Natural killer cell treated with Interleukin-12 subunit alpha and Interleukin-12 subunit beta and Interleukin-15 and Interleukin-18, amount 100 ng/mL, for 72 hours (primary cell): ENCODE measurements around the gene STS. TPM values are rescaled to one million over a fixed set of nuclear protein-coding genes. Genes with fewer than 3 reads are reported as not detected.

ENCODE experiments used
- ATAC-seq, 2 donors: fragments of 150-1000 bp; cut with Tn5 transposase in 1 of 2; sonication (Bioruptor Pico), chemical (Tn5 transposase) in 1 of 2; 2 replicates each; pipeline ENCODE4 v1.10.0; 2021
- DNase-seq: peaks from one replicate; pipeline ENCODE4 v3.0.0; 2022; ENCODE audit warnings: low spot score
- H3K27ac Mint-ChIP-seq, 2 donors: 1 replicate in 1 of 2; 2 replicates in 1 of 2; pipeline ENCODE4 v1.8.0; 2022; ENCODE audit warnings: mixed read lengths in 2 of 2, mild to moderate bottlenecking in 1 of 2, moderate library complexity in 1 of 2
- H3K27me3 Mint-ChIP-seq, 2 donors: 1 replicate in 1 of 2; 2 replicates in 1 of 2; pipeline ENCODE4 v1.8.0; 2022; ENCODE audit warnings: mixed read lengths in 2 of 2
- H3K36me3 Mint-ChIP-seq: one replicate; pipeline ENCODE4 v1.8.0; 2022; ENCODE audit warnings: mixed read lengths
- H3K4me1 Mint-ChIP-seq, 2 donors: 1 replicate in 1 of 2; 2 replicates in 1 of 2; pipeline ENCODE4 v1.8.0; 2022; ENCODE audit warnings: low read depth in 2 of 2, mixed read lengths in 2 of 2, mild to moderate bottlenecking in 1 of 2
- H3K4me3 Mint-ChIP-seq: one replicate; pipeline ENCODE4 v1.8.0; 2022; ENCODE audit warnings: mixed read lengths
- H3K9me3 Mint-ChIP-seq: 2 replicates; pipeline ENCODE4 v1.8.0; 2022; ENCODE audit warnings: mixed read lengths
- total RNA-seq, 2 donors: library from RNA; stranded (reverse); gene quantifications; one replicate each; pipeline ENCODE4 v1.2.3, GENCODE V29; 2022

The STS gene
- total RNA-seq, 2 donors from 2014 or later, result 2.4 to 3.1 TPM

DNA sequence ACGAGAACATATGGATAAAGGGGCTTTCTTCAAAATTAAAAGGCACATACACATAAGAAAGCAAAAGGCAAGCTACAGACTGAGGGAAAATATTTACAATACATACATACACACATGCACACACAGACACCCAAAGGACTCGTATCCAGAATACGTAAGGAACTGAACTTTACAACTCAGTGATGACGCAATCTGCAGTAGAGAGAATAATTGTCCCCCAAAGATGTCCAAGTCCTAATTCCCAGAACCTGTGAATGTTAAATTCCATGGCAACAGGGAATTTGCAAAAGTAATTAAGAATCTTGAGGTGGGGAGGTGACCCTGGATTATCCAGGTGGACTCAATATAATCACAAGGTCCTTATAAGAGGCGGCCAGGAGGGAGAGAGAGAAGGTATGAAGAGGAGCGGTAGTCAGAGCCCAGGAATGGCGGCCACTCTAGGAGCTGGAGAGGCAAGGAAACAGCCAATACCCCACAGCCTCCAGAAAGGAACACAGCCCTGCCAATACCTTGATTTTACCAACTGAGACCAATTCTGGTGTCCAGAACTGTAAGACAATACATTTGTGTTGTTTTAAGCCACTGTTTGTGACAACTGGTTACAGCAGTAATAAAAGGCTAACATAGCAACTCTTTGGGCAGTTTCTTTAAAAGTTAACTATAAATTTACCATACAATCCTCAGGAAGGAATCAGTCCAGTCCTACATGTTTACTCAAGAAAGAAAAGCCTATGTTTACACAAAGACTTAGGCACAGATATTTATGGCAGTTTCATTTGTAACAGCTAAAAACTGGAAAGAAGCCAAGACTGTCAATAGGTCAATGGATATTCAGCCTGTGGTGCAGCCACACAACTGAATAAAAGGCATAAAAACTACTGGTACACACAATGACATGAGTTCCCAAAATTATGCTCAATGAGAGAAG is 27.3 kb upstream of the STS start:
- H3K4me1 Mint-ChIP-seq, result peaks cover 0 to 37% of the 10 kb centered on the region in 2 donors
- DNase-seq, result no peak

GRCh38 chrX:7120878-7121219 is 26.7 kb upstream of the STS start:
- no peaks in the 10 kb centered on the region for H3K27me3 Mint-ChIP-seq
- H3K4me3 Mint-ChIP-seq, result no peak overlapping the region
- no peak overlapping the region for H3K27ac Mint-ChIP-seq
- ATAC-seq (no peak), DNase-seq (no peak)
- peaks cover 0 to 34% of the 10 kb centered on the region in 2 donors for H3K4me1 Mint-ChIP-seq
- H3K9me3 Mint-ChIP-seq, result no peaks in the 10 kb centered on the region
- H3K36me3 Mint-ChIP-seq, result peaks cover 8% of the 10 kb centered on the region

More for the DNA sequence above, 27.3 kb upstream of the STS start:
- Mint-ChIP-seq H3K36me3 (peaks cover 8% of the 10 kb centered on the region), H3K4me3 (no peak overlapping the region), H3K27ac (no peak overlapping the region), H3K9me3 (no peaks in the 10 kb centered on the region), H3K27me3 (no peaks in the 10 kb centered on the region)
- ATAC-seq, result no peak

DNA sequence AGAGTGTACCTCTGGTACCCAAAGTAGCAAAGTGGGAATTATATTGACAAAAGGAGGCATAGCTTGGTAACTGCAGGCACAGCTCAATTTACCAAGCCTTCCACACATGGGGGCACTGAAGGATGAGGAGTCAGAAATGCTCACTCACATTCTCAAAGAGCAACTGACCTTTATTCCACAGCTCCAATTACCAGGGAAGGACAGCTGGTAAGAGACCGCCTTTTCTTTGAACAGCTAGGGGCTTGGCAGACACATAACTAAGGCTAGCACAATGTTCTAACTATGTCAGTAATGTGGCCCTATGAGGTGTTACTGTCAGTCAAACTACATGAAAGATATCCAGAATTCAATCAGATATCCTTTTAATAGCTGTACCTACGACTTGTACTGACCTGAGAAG is 20.5 kb upstream of the STS start:
- H3K4me1 Mint-ChIP-seq, result peaks cover 0 to 10% of the 10 kb centered on the region in 2 donors
- H3K4me3 Mint-ChIP-seq, result no peak overlapping the region
- no peaks in the 10 kb centered on the region for H3K9me3 Mint-ChIP-seq

GRCh38 chrX:7131621-7132020 is 15.9 kb upstream of the STS start:
- ATAC-seq, result no peak
- Mint-ChIP-seq H3K27me3 (no peaks in the 10 kb centered on the region), H3K36me3 (no peaks in the 10 kb centered on the region)

More for the DNA sequence above, 20.5 kb upstream of the STS start:
- ATAC-seq (no peak), DNase-seq (no peak)
- Mint-ChIP-seq H3K27ac (no peak overlapping the region), H3K27me3 (no peaks in the 10 kb centered on the region), H3K36me3 (peaks cover 8% of the 10 kb centered on the region)

DNA sequence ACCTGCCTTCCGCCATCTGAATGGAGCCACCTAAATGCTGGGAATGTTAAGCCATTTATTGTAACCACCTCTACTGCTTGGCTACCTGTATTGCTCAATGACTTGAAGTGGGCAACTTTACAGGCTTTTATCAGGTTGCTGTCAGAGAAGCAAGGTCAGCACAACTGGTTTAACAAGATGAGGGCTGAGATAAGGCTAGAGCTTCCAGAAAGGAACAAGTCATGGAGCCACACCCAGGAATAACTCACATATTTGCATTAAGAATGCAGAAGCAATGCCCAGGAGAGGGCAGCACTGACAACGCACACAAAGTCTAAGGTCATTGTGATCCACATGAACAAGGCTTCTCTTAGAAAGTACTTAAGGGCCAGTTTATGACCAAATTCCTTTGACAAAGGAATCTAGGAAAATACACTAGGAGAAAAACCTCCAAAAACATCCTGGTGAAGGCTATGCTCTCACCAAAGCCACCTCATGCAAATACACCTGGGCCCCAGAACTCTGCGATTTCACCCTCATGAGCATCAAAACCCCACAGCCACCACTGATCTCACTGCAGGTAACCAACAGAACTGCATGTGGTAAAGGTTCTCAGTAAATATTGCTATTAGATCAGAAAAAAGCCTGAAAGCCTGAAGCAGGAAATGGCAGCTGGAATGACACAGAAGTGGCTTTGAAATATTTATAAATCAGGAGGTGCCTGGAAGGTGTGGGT is 15.0 kb upstream of the STS start:
- Mint-ChIP-seq H3K27me3 (no peaks in the 10 kb centered on the region), H3K9me3 (no peaks in the 10 kb centered on the region), H3K4me1 (peaks cover 14 to 27% of the 10 kb centered on the region in 2 donors), H3K27ac (peak overlapping the region; percentile 0 to 73), H3K36me3 (no peaks in the 10 kb centered on the region), H3K4me3 (no peak overlapping the region)
- no peak for ATAC-seq
- no peak for DNase-seq

More at GRCh38 chrX:7131621-7132020, 15.9 kb upstream of the STS start:
- peak overlapping the region in 1 of 2 donors; percentile 73 for H3K27ac Mint-ChIP-seq
- H3K4me3 Mint-ChIP-seq, result no peak overlapping the region
- H3K4me1 Mint-ChIP-seq, result peaks cover 14 to 27% of the 10 kb centered on the region in 2 donors
- H3K9me3 Mint-ChIP-seq, result no peaks in the 10 kb centered on the region
- no peak for DNase-seq

DNA sequence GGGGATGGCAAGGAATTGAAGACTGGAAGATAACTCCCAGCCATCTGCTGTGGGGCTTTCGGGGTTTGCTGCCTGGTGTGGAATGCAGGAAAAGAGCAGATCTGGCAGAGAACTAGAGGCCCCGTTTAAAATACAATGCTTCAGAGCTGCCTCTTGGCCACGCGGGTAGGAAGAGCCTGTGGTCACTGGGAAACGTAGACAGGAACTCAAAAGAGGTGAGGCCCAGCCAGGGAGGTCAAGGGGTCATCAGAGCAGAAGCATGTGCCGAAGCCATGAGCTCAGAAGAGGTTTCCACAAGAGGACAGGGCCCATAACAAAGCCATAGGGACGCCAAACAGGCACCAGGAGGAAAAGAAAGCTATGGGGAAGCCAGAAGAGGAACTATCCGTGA is 14.5 kb upstream of the STS start:
- no peaks in the 10 kb centered on the region for H3K9me3 Mint-ChIP-seq
- H3K4me3 Mint-ChIP-seq, result no peak overlapping the region
- no peaks in the 10 kb centered on the region for H3K36me3 Mint-ChIP-seq
- H3K27me3 Mint-ChIP-seq, result no peaks in the 10 kb centered on the region
- H3K4me1 Mint-ChIP-seq, result peaks cover 14 to 31% of the 10 kb centered on the region in 2 donors
- peak overlapping the region; percentile 0 to 73 for H3K27ac Mint-ChIP-seq
- DNase-seq (no peak), ATAC-seq (no peak)

- no peaks in the 10 kb centered on the region for H3K27me3 Mint-ChIP-seq
- DNase-seq, result no peak
- H3K9me3 Mint-ChIP-seq, result no peaks in the 10 kb centered on the region
- H3K4me3 Mint-ChIP-seq, result no peak overlapping the region
- H3K27ac Mint-ChIP-seq, result no peak overlapping the region
- peaks cover 19 to 36% of the 10 kb centered on the region in 2 donors for H3K4me1 Mint-ChIP-seq
- H3K36me3 Mint-ChIP-seq, result no peaks in the 10 kb centered on the region
- ATAC-seq, result no peak
These were observed 12.5 kb upstream of the STS start for GRCh38 chrX:7134981-7135380.

DNA sequence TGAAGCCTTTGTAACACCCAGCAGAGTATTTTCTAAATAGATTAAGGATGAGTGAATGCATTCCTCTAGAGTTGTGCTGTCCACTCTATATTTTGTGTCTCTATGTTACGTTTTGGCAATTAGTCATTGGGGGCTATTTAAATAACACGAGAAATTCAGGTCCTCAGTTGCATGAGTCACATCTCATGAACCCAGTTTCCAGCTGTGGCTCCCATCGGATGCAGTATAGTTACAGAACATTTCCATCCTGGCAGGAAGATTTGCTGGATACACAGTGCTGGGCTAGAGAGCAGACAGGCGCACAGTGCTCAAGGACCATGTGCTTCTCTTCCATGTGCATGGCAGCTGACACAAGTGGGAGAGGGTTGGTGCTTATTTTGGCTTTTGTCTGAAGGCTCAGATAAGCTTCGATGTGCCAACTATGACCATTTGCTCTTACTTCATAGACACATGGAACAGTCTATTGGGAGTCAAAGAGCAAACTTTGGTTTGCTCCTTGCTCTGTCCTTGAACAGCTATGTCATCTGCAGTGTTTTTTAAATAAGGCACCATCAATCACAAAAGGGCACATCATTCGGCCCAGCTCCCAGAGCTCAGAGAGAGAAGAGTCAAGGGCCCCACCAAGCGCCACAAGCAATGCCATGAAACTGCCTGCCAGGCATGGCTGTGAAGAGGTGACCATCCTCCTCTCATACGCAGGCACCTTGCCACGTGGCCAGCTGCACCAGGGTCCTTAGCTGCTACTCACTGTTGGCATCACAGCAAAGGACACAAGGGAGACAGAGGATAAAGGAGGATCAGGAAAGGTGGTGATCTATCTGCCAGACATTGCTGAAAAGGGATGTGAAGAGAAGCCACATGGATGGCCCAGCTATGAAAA is 8.1 kb upstream of the STS start:
- Mint-ChIP-seq H3K27me3 (no peaks in the 10 kb centered on the region), H3K4me1 (peaks cover 10 to 22% of the 10 kb centered on the region in 2 donors), H3K27ac (no peak overlapping the region), H3K4me3 (no peak overlapping the region), H3K9me3 (no peaks in the 10 kb centered on the region), H3K36me3 (no peaks in the 10 kb centered on the region)
- ATAC-seq, result no peak
- DNase-seq, result no peak

DNA sequence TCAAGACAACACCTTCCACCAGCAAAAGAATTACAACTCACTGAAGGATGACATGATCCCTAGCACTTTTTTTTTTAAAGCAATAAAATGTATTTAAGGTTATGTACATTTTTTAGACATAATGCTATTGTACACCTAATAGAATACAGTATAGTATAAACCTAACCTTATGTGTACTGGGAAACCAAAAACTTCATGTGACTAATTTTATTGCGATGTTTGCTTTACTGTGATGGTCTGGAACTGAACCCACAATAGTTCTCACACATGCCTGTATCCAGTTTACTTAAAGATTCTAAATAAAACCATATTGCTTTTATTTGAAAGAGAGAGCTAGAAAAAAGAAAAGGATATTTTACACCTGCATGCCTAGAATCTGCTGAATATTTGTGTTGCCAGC is 4.4 kb upstream of the STS start:
- DNase-seq (no peak), ATAC-seq (no peak)
- Mint-ChIP-seq H3K36me3 (no peaks in the 10 kb centered on the region), H3K27ac (no peak overlapping the region), H3K27me3 (no peaks in the 10 kb centered on the region), H3K4me3 (no peak overlapping the region), H3K4me1 (peaks cover 5 to 23% of the 10 kb centered on the region in 2 donors), H3K9me3 (no peaks in the 10 kb centered on the region)

GRCh38 chrX:7143941-7144525 is 3.5 kb upstream of the STS start:
- no peaks in the 10 kb centered on the region for H3K9me3 Mint-ChIP-seq
- H3K4me1 Mint-ChIP-seq, result peaks cover under 1 to 21% of the 10 kb centered on the region in 2 donors
- no peak overlapping the region for H3K27ac Mint-ChIP-seq
- no peaks in the 10 kb centered on the region for H3K36me3 Mint-ChIP-seq
- ATAC-seq (no peak), DNase-seq (no peak)
- no peak overlapping the region for H3K4me3 Mint-ChIP-seq
- H3K27me3 Mint-ChIP-seq, result no peaks in the 10 kb centered on the region

- Mint-ChIP-seq H3K9me3 (no peaks in the 10 kb centered on the region), H3K27me3 (no peaks in the 10 kb centered on the region), H3K4me1 (peaks cover 0 to 22% of the 10 kb centered on the region in 2 donors), H3K27ac (peak overlapping the region in 1 of 2 donors; percentile 7), H3K36me3 (no peaks in the 10 kb centered on the region), H3K4me3 (peak overlapping the region; percentile 62)
- no peak for DNase-seq
- ATAC-seq, result no peak
These were observed 2.1 kb upstream of the STS start for GRCh38 chrX:7145454-7145853.

GRCh38 chrX:7146020-7146702 is 1.4 kb upstream of the STS start:
- Mint-ChIP-seq H3K27ac (peak overlapping the region in 1 of 2 donors; percentile 7), H3K27me3 (no peaks in the 10 kb centered on the region), H3K9me3 (no peaks in the 10 kb centered on the region), H3K4me1 (peaks cover 0 to 22% of the 10 kb centered on the region in 2 donors), H3K4me3 (peak overlapping the region; percentile 62), H3K36me3 (no peaks in the 10 kb centered on the region)
- ATAC-seq, result no peak
- no peak for DNase-seq
